K562 (cell line): ENCODE measurements around the gene TBC1D3B. TPM values are rescaled to one million over a fixed set of nuclear protein-coding genes. Genes with fewer than 3 reads are reported as not detected.

Source experiments
- ATAC-seq: fragments of 200-7000 bp; cut with Tn5 transposase; 3 replicates; pipeline ENCODE4 v1.9.1; 2020; ENCODE audit warnings: moderate library complexity
- BruUV-seq: library from RNA; stranded (reverse); fragments of 400-500 nt; replicated peaks from 2 replicates; lab custom pipeline; 2021; lab: Mats Ljungman, UMichigan
- CTCF ChIA-PET: fragments of 300-600 bp; formaldehyde crosslinking; extraction: SDS; loops from one replicate; lab custom pipeline; 2021; ENCODE audit warnings: low intra/inter-chr PET ratio; lab: Yijun Ruan, JAX
- POLR2A ChIA-PET: fragments of 300-600, 350-650 bp; sonication (Branson Sonifier 250); formaldehyde crosslinking; extraction: SDS; loops from one replicate; lab custom pipeline; 2021; ENCODE audit warnings: antibody characterized with exemption, inconsistent platforms; lab: Yijun Ruan, JAX
- DNase-seq, 4 experiments: peaks; one replicate each; pipeline versions ENCODE4 v3.0.0 to v3.0.0-alpha.2; 2011 to 2018; ENCODE audit warnings: low spot score in 3 of 4, mixed read lengths in 3 of 4; ENCODE audit errors: extremely low read depth in 1 of 4
- FAIRE-seq: peaks from 2 replicates; lab custom pipeline; 2011; peaks lifted over from hg19 to GRCh38; lab: Jason Lieb, UNC
- H2AFZ ChIP-seq: 2 replicates; pipeline ENCODE4 v1.6.0; 2011; ENCODE audit warnings: low read depth, low read length, control low read depth, inconsistent platforms
- H3K27ac ChIP-seq: fragments of 200-600 bp; 3 replicates; pipeline ENCODE4 v1.8.0; 2011; ENCODE audit warnings: low read depth, mild to moderate bottlenecking, control low read depth, inconsistent platforms, low read length, moderate library complexity, mixed read lengths; ENCODE audit errors: extremely low read depth
- H3K27me3 ChIP-seq, 2 experiments: fragments of 300-600 bp in 1 of 2; 2 replicates in 1 of 2; 3 replicates in 1 of 2; pipeline versions ENCODE4 v1.6.0 to v1.8.0; 2011; ENCODE audit warnings: inconsistent platforms in 2 of 2, low read length in 2 of 2, mild to moderate bottlenecking in 1 of 2, mixed read lengths in 1 of 2, moderate library complexity in 1 of 2; ENCODE audit not compliant: control insufficient read depth in 2 of 2, insufficient read depth in 2 of 2
- H3K36me3 ChIP-seq: fragments of 300-600 bp; 3 replicates; pipeline ENCODE4 v1.8.0; 2011; ENCODE audit warnings: mild to moderate bottlenecking, low read length, inconsistent platforms; ENCODE audit not compliant: control insufficient read depth, insufficient read depth
- H3K4me1 ChIP-seq, 2 experiments: fragments of 200-600 bp in 1 of 2; replicated peaks in 1 of 2; 2 replicates in 1 of 2; 3 replicates in 1 of 2; pipeline versions ENCODE4 v1.5.1 to v1.8.0; 2011; ENCODE audit warnings: inconsistent platforms in 2 of 2, low read length in 2 of 2, mild to moderate bottlenecking in 1 of 2, mixed read lengths in 1 of 2, moderate library complexity in 1 of 2; ENCODE audit not compliant: control insufficient read depth in 2 of 2, insufficient read depth in 2 of 2
- H3K4me2 ChIP-seq: 2 replicates; pipeline ENCODE4 v1.6.1; 2011; ENCODE audit warnings: low read length, control low read depth, inconsistent platforms, mixed read lengths; ENCODE audit not compliant: insufficient read depth
- H3K4me3 ChIP-seq: fragments of 200-600 bp; sonication (generic), shearing (Covaris generic); 2 replicates; pipeline ENCODE4 v1.5.1; 2016; ENCODE audit warnings: control low read depth, inconsistent platforms
- H3K79me2 ChIP-seq: fragments of 200-600 bp; 3 replicates; pipeline ENCODE4 v1.8.0; 2011; ENCODE audit warnings: low read length, inconsistent platforms; ENCODE audit not compliant: control insufficient read depth, insufficient read depth
- H3K9ac ChIP-seq, 2 experiments: 2 replicates each; pipeline versions ENCODE4 v1.6.0 to v1.6.1; 2011; ENCODE audit warnings: low read depth in 2 of 2, low read length in 2 of 2, control low read depth in 1 of 2, inconsistent platforms in 1 of 2, mild to moderate bottlenecking in 1 of 2, mixed read lengths in 1 of 2; ENCODE audit not compliant: insufficient read depth in 1 of 2
- H3K9me1 ChIP-seq: one replicate; pipeline ENCODE4 v1.6.0; 2011; ENCODE audit warnings: inconsistent platforms, mild to moderate bottlenecking, low read length, moderate library complexity; ENCODE audit not compliant: control insufficient read depth, insufficient read depth
- H3K9me3 ChIP-seq: replicated peaks from 2 replicates; pipeline ENCODE4 v1.5.1; 2011; ENCODE audit warnings: low read depth, low read length, inconsistent platforms; ENCODE audit not compliant: control insufficient read depth, insufficient read depth
- H4K20me1 ChIP-seq: replicated peaks from 2 replicates; pipeline ENCODE4 v1.6.1; 2011; ENCODE audit warnings: low read length, inconsistent platforms, mixed read lengths; ENCODE audit not compliant: control insufficient read depth, insufficient read depth
- DNMT1 ChIP-seq: fragments of 450-650 bp; IDR thresholded peaks from 2 replicates; pipeline ENCODE4 v1.6.1; 2016; ENCODE audit warnings: antibody characterized with exemption, mild to moderate bottlenecking
- FIP1L1 ChIP-seq: fragments of 200-400 bp; formaldehyde crosslinking; IDR thresholded peaks from 2 replicates; pipeline ENCODE4 v1.6.1; 2018; ENCODE audit warnings: mild to moderate bottlenecking, low read depth, low read length; ENCODE audit not compliant: poor library complexity, severe bottlenecking
- GATAD2A ChIP-seq: fragments of 450-650 bp; IDR thresholded peaks from 2 replicates; pipeline ENCODE4 v1.6.1; 2017
- KDM5B ChIP-seq: fragments of 200-600 bp; sonication (generic); IDR thresholded peaks from 2 replicates; pipeline ENCODE4 v1.6.1; 2012; ENCODE audit warnings: low read depth, mild to moderate bottlenecking, moderate library complexity, low read length, control low read depth, inconsistent platforms; ENCODE audit not compliant: insufficient replicate concordance
- MTA2 ChIP-seq: fragments of 450-650 bp; IDR thresholded peaks from 2 replicates; pipeline ENCODE4 v1.6.1; 2016; ENCODE audit warnings: low read depth
- RBM39 ChIP-seq: fragments of 200-400 bp; formaldehyde crosslinking; optimal IDR thresholded peaks from 2 replicates; pipeline ENCODE3; 2018; ENCODE audit warnings: low read depth, low read length
- RUNX1 ChIP-seq: sonication (generic); IDR thresholded peaks from 2 replicates; pipeline ENCODE4 v1.6.1; 2016; ENCODE audit warnings: antibody characterized with exemption, low read depth
- YY1 ChIP-seq, 3 experiments: IDR thresholded peaks; 2 replicates each; pipeline ENCODE4 v1.6.1; 2011; ENCODE audit warnings: low read length in 2 of 3, mild to moderate bottlenecking in 2 of 3, moderate library complexity in 2 of 3, borderline replicate concordance in 1 of 3, control low read depth in 1 of 3, low read depth in 1 of 3; ENCODE audit not compliant: insufficient read depth in 3 of 3, insufficient replicate concordance in 2 of 3, control insufficient read depth in 1 of 3, insufficient read length in 1 of 3; ENCODE audit errors: extremely low read depth in 1 of 3
- ZEB2 ChIP-seq: fragments of 450-650 bp; IDR thresholded peaks from 2 replicates; pipeline ENCODE4 v1.6.1; 2016
- ZNF175 ChIP-seq: fragments of 200-800 bp; sonication (Bioruptor generic); IDR thresholded peaks from 2 replicates; pipeline ENCODE4 v1.6.1; 2016; ENCODE audit warnings: low read depth, mild to moderate bottlenecking, missing genetic modification characterization, missing compliant biosample characterization
- WGBS: fragments of 100-300 bp; shearing (Covaris generic); methylation state at CpG from one replicate; pipeline ENCODE4 v1.1.6; 2016; ENCODE audit warnings: low coverage, mixed read lengths; ENCODE audit not compliant: insufficient coverage; ENCODE audit errors: missing lambda C conversion rate; 5-methylcytosine and 5-hydroxymethylcytosine counted together
- in situ Hi-C: fragments of 300-500 bp; cut with MboI; formaldehyde crosslinking; loops from 4 replicates; pipeline ENCODE4 v1.15.0; 2018; ENCODE audit warnings: inconsistent platforms, mixed read lengths
- intact Hi-C: fragments of 100-400 bp; cut with micrococcal nuclease; formaldehyde crosslinking; loops from 2 replicates; pipeline ENCODE4 v1.14.2; 2022
- polyA plus RNA-seq, 8 experiments: library from polyadenylated mRNA; depleted of rRNA in 4 of 8; stranded (reverse) in 5 of 8; unstranded in 3 of 8; fragments of >200 nt; fragmentation: Nextera tagmentation in 2 of 8; fragmentation: Illumina TruSeq in 1 of 8; extraction: Ambion mirVana in 2 of 8; extraction: Trizol in 1 of 8; gene quantifications; 2 replicates each; pipeline versions ENCODE4 v1.2.1 to v1.2.3, GENCODE V29; 2011 to 2014; ENCODE audit warnings: inconsistent platforms in 1 of 8, missing spikeins in 1 of 8
- total RNA-seq, 7 experiments: library from RNA; depleted of rRNA in 6 of 7; stranded (reverse); fragments of >200 nt in 6 of 7; fragmentation: Illumina TruSeq in 2 of 7; extraction: Trizol in 2 of 7; gene quantifications; 2 replicates each; pipeline versions ENCODE4 v1.2.1 to v1.2.3, GENCODE V29; 2011 to 2021; ENCODE audit warnings: low replicate concordance in 1 of 7
- TF ChIP-seq, protein P1 (sequence below): sonication (generic); IDR thresholded peaks from 2 replicates; pipeline ENCODE4 v1.6.1; 2016
- TF ChIP-seq, protein P2 (sequence below): sonication (generic); formaldehyde crosslinking; IDR thresholded peaks from 2 replicates; pipeline ENCODE4 v1.8.0; 2022; ENCODE audit warnings: mild to moderate bottlenecking, missing genetic modification reagents
- TF ChIP-seq, protein P3 (sequence below), 2 experiments: fragments of 150-350 bp in 1 of 2; IDR thresholded peaks; 2 replicates each; pipeline ENCODE4 v1.6.1; 2012 to 2016; ENCODE audit warnings: low read depth in 2 of 2, low read length in 2 of 2, mild to moderate bottlenecking in 1 of 2, moderate library complexity in 1 of 2
- TF ChIP-seq, protein P4 (sequence below): fragments of 250-450 bp; sonication (Bioruptor Pico); IDR thresholded peaks from 2 replicates; pipeline ENCODE4 v1.5.0; 2021; ENCODE audit warnings: mild to moderate bottlenecking, moderate library complexity

TBC1D3B gene
- total and polyA plus RNA-seq, 9 of the 15 experiments (the other 6 are each of a cell fraction or from before 2014, with no cell fraction given) = 0.29 to 0.60 TPM; not detected in 7

DNA sequence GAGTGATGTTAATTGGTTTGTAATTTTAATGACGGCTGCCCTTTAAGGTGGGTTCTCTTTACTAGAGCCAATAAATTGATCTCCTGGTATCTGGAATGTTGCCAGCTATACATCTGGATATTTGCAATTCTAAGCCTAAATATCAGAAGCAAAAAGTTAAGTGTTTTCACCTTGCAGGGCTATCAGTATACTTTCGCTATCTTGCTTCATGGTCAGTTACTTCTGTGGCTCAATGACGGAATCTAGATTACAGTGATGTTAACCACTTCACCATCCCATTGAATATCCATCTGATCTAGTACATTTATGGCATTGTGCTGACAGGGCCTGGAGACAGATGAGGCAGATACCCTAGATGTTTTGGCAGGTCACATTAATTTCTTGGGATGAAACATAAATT lies 44.5 kb downstream of the TBC1D3B start:
- Histone ChIP-seq H3K9ac (no peak overlapping the region), H3K4me2 (no peak overlapping the region), H3K4me3 (no peak overlapping the region), H3K9me1 (peaks cover 3% of the 10 kb centered on the region), H4K20me1 (no peaks in the 10 kb centered on the region), H3K79me2 (no peaks in the 10 kb centered on the region), H2AFZ (no peak overlapping the region), H3K9me3 (no peaks in the 10 kb centered on the region), H3K27me3 (no peaks in the 10 kb centered on the region; a peak in 1 of 5 replicates), H3K4me1 (no peaks in the 10 kb centered on the region), H3K27ac (no peak overlapping the region), H3K36me3 (no peaks in the 10 kb centered on the region)
- intact Hi-C loops (no loop called here), in situ Hi-C loops (no loop called here)
- ATAC-seq (no peak), DNase-seq (no peak), FAIRE-seq (no peak)
- no TSS peak for BruUV-seq
- ChIA-PET POLR2A (no interaction called here), CTCF (no interaction called here)
- WGBS = 0% methylated on average over 3 of the region's 3 CpGs
- TF ChIP-seq, protein P1, sequence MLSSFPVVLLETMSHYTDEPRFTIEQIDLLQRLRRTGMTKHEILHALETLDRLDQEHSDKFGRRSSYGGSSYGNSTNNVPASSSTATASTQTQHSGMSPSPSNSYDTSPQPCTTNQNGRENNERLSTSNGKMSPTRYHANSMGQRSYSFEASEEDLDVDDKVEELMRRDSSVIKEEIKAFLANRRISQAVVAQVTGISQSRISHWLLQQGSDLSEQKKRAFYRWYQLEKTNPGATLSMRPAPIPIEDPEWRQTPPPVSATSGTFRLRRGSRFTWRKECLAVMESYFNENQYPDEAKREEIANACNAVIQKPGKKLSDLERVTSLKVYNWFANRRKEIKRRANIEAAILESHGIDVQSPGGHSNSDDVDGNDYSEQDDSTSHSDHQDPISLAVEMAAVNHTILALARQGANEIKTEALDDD = no peak
- TF ChIP-seq, protein P2, sequence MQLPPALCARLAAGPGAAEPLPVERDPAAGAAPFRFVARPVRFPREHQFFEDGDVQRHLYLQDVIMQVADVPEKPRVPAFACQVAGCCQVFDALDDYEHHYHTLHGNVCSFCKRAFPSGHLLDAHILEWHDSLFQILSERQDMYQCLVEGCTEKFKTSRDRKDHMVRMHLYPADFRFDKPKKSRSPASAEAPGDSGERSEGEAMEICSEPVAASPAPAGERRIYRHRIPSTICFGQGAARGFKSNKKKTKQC = no peak
- no peak for TF ChIP-seq ZEB2
- TF ChIP-seq MTA2 = no peak
- TF ChIP-seq, protein P3, sequence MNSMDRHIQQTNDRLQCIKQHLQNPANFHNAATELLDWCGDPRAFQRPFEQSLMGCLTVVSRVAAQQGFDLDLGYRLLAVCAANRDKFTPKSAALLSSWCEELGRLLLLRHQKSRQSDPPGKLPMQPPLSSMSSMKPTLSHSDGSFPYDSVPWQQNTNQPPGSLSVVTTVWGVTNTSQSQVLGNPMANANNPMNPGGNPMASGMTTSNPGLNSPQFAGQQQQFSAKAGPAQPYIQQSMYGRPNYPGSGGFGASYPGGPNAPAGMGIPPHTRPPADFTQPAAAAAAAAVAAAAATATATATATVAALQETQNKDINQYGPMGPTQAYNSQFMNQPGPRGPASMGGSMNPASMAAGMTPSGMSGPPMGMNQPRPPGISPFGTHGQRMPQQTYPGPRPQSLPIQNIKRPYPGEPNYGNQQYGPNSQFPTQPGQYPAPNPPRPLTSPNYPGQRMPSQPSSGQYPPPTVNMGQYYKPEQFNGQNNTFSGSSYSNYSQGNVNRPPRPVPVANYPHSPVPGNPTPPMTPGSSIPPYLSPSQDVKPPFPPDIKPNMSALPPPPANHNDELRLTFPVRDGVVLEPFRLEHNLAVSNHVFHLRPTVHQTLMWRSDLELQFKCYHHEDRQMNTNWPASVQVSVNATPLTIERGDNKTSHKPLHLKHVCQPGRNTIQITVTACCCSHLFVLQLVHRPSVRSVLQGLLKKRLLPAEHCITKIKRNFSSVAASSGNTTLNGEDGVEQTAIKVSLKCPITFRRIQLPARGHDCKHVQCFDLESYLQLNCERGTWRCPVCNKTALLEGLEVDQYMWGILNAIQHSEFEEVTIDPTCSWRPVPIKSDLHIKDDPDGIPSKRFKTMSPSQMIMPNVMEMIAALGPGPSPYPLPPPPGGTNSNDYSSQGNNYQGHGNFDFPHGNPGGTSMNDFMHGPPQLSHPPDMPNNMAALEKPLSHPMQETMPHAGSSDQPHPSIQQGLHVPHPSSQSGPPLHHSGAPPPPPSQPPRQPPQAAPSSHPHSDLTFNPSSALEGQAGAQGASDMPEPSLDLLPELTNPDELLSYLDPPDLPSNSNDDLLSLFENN (IDR thresholded peaks at IDR 0.05; ENCODE audit: low read depth in 2 of 2, low read length in 2 of 2) = no peak
- no peak for TF ChIP-seq FIP1L1
- TF ChIP-seq YY1 (IDR thresholded peaks at IDR 0.05; ENCODE audit: borderline replicate concordance in 1 of 3, control insufficient read depth in 1 of 3, extremely low read depth in 1 of 3, insufficient read depth in 3 of 3, insufficient read length in 1 of 3, insufficient replicate concordance in 2 of 3, low read depth in 1 of 3, low read length in 2 of 3) = no peak
- TF ChIP-seq, protein P4, sequence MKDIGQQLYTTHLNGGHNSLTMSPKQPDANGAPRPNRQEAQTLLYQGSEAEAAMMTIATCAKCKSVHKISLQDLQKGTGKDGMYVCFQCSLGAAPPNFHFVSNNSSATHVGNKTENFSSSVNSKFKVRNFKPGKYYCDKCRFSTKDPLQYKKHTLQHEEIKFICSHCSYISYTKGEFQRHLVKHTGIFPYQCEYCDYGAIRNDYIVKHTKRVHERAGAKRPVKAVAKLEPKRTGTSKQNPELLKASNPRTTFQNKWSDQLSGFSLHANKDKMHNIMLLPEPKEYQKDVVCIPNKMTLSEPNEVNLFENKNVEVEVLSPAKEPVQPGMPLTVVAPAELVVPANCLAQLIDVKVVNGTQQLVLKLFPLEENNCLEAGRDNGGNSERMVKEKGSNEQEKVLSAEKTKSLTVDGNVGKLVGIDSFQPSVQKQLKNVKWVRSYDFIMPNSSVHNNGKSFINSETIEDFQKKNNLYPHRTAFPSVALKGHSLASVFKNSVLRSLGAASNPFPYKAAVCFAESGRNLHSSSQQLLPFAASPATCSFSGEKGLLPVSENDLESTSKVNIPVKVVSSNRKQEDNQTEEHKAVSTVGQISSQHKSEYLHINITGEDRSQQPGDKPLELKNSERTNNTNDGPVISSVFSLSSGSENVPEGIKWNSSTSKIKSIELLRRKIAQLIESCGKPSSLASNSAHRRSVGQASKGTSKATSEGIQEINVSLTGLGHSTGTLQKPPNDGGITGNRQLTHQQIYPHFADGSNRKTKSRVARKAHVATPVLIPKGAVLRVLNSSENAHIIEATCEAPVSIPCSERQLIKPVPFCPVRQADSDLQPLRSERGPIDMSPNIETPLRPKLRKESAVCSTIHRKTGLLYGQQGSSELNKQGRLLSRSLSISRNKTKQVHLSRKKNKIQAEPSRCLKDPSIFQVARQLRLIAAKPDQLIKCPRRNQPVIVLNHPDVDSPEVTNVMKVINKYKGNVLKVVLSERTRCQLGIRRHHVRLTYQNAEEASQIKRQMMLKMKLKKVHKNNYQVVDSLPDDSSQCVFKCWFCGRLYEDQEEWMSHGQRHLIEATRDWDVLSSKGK (CRISPR knock-in tag) = no peak
- no peak for TF ChIP-seq KDM5B
- no peak for TF ChIP-seq DNMT1
- TF ChIP-seq RUNX1 = no peak
- TF ChIP-seq ZNF175 (CRISPR knock-in tag) = no peak
- TF ChIP-seq RBM39 = no peak
- TF ChIP-seq GATAD2A = no peak
